DMS79 (cell line): Measurements from ENCODE around the gene RNF212B.
A peak's percentile ranks its signal among the peaks of the same experiment; 100 is the strongest.
"Not testable (repeated sequence)": the region's sequence is repeated elsewhere in the genome, so short reads cannot be mapped to it uniquely, and the experiment has no call there.

Source experiments
- DNase-seq: peaks from one replicate; lab custom pipeline; 2025; lab: John Stamatoyannopoulos, UW

The RNF212B gene

DNA sequence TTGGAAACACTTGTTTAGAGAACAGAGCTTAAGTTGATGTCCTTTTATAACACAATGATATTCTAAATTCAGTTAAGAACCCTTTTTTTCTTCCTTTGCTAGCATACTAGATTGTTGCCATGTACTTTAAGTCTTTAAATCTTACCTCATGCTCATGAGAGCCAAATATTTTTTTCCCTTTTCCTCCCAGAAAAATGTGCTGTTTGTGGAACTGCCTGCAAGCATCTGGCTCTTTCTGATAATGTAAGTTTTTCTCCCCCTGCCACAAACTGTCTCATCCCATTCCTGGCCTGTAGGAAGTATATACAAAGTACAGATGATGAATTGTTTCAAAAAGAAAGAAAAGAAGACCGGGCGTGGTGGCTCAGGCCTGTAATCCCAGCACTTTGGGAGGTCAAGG is 5.3 kb downstream of the RNF212B start:
- no peak for DNase-seq

- no peak for DNase-seq
Measured at GRCh38 chr14:23245282-23245681, 7.5 kb downstream of the RNF212B start.

GRCh38 chr14:23248601-23249000 is 10.9 kb downstream of the RNF212B start:
- no peak for DNase-seq

GRCh38 chr14:23249824-23250223 is 12.1 kb downstream of the RNF212B start:
- no peak for DNase-seq

- DNase-seq = no peak
Measured at GRCh38 chr14:23252006-23252405, 14.3 kb downstream of the RNF212B start.

DNA sequence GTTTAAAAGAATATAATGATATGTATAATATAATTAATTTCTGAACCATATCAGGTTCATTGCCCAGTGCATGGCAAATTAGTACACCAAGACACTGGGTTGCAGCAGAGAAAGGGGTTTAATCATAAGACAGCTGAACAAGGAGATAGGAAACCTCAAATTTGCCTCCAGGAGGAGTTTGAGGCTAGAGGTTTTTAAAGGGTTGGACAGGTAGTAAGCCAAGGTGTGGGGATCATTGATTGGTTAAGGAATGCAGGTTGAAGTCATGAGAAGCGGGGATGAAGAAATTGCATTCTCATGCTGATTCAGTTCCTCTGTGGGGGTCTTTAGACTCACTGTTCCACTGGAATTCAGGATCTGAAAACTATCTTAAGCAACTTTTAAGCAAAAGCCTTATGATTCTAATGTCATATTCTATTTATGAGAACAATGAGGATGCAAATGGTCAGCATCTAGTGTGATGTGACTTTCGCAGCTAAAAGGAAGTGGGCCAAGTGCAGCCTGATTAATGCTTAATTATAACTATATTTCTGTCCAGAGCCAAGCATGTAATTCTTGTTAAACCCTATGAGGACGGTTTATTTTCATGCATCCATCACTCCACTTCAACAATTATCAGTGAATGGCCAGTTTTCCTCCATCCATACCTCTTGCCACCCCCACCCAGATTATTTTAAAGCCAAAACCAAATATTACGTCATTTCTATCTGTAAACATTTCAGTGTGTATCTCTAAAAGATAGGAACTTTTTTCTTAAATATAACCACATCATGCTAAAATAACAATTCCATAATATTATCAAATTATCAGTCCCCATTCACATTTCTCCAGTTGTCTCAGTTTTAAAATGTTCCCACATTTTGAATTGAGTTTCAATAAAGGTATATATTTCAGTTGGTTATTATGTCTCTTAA is 14.9 kb downstream of the RNF212B start:
- DNase-seq = no peak

DNA sequence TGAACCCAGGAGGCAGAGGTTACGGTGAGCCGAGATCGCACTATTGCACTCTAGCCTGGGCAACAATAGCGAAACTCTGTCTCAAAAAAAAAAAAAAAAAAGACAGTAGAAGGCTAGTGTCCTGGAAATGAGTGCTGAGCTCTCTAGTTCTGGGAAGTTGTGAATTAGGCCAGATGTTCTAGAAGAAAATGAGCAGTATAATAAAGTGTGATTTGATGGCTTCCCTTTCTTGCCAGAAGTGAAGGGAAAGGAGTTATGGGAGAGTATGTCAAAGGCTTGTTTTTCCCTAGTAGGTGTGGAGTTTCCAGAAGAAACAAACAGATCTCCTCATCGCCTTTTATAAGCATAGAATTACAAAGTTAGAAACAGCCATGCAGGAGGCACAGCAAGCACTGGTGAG is 20.5 kb downstream of the RNF212B start:
- no peak for DNase-seq

- DNase-seq = no peak
Measured at GRCh38 chr14:23259426-23259825, 21.7 kb downstream of the RNF212B start.

DNA sequence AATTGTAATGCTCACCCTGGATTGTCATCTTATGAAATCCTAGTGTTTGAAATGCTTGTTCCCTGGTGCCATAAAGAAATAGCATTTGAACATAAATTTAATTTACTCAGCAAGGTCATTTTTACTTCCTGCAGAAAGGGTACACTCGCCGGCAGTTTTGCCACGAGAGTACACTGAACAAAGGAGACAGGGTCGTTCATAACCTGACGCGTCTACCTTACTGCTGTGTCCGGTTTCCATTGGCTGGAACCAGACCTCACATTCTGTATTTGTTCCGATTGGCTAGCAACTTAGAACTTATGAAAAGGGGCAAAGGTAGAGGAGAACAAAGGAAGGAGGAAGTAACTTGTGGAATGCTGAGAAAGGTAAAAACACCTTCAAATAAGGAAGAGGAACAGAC is 23.1 kb downstream of the RNF212B start:
- not testable (repeated sequence) for DNase-seq

GRCh38 chr14:23269193-23269592 is 31.5 kb downstream of the RNF212B start:
- DNase-seq = no peak

DNA sequence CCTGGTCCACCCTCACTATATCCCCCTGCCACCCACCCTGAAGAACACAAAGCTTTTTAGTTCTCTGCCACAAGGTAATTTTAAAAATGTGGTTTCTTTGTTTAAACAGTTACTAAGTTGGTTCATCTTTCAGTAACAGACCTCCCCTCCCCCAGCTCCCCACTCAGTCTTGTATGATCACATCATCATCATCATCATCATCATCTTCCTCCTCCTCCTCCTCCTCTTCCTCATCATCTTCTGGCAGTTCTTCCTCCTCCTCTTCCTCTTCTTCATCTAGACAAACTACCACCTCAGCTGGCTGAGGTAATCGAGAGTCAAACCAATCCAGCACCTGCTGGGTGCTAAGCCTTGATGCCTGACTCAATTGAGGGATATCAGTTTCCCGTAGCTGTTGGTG is 37.7 kb downstream of the RNF212B start:
- DNase-seq = no peak

GRCh38 chr14:23277189-23277588 is 39.5 kb downstream of the RNF212B start:
- DNase-seq = no peak

GRCh38 chr14:23277928-23278327 is 40.2 kb downstream of the RNF212B start:
- not testable (repeated sequence) for DNase-seq

GRCh38 chr14:23281247-23281646 is 43.5 kb downstream of the RNF212B start:
- DNase-seq = no peak

DNA sequence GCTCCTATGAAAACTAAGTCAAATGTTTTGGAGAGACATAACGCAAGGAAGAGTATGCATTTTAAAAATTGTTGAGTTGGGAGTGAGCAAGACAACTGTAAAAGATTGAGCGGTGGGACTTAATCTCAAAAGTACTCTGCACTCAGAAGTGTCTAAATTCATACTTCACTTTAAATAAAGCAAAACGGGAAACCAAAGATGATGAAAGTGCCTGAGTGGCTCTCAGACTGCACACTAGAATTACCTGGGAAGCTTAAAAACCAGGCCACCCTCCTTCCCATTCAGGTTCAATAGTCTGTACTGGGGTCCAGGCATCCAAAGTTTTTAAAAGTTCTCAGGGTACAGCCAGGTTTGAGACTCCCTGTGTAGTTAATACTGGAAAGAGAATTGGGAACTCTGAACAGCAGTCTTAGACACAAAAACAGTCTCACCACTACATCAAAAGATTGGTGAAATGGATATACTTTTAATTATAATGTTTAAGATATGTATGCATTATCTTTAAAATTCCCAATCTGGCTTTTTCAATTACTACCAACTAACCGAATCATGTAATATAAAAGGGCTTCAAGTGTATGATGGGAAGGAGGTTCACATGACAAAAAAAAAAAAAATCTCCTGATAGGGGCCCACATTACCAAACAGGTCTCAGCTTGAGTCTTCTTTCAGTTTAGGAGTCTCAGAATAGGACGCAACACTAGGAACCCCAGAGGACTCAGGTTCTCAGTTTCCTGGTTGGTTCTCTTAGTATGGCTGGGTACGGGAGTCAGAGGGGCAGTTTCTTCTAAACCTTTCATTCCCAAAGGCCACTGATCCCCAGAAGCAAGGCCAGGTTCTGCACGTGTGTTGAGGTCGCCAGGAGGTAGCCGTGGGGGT is 47.2 kb downstream of the RNF212B start:
- no peak for DNase-seq

DNA sequence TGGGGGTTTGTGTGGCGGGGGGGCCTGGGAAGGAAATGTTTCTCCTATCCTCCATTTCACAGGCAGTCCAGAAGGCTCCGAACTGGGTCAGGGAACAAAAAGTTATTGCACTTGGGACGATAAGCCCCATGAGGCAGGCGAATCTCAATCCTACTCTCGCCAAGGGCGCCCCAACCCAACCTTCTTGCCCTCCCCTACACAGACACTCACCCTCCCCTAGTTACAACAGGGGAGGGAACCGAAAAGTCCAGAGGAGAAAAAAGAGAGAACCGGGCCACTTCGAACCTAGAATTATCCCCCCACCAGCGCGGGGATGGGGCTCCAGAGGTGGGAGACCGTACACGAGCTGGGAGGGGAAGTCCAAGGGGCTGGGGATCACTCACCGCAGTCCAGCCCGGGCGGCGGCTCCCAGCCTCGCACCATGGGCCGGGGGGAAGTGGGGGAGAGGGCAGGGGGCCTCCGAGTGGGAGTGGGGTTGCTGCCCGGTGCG is 47.8 kb downstream of the RNF212B start:
- no peak for DNase-seq

DNA sequence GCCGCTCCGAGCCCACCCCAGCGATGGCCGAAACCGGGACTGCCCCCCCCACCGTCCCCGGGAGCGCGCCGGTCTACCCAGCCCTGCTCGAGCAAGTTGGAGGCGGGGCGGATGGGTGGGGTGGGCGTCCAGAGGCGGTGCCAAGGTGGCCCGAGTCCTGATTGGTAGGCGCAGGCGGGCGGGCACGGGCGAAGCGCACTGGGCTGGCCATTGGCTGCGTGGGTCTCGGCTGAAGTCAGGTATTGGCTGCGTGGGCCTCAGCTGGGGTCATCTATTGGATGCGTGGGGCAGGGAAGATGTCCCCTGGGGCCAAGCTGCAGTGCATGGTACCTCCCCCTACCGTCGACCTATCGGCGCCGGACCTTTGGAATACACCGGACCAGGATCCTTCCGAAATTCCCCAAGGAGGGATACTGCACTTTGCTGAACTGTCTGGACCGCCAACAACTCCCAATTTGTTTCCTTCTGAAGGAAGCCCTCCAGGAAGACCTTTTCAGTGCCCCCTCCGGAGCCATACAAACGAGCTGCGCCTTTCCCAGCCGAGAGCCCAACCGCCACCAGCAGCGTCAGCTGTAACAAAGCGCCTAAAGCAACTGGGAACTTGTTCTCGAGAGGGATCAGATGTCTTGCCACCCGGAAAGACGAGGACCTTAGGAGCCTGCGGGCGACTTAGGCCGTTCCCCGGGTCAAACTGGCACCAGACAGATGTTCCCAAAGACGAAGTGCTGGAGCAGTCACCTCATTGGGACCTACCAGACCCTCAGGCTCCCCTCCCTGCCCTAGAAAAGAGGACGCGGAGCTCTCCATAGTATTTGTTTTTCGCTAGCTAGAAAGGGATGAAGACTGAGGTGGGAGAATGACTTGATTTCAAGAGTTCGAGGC is 48.5 kb downstream of the RNF212B start, which contains the start of gene HOMEZ:
Gene HOMEZ, minus strand, starts transcription at position 113 of the 882 bp plus-strand sequence. CDS start 180 bp downstream, outside the sequence.
- DNase-seq = peak; percentile 99

DNA sequence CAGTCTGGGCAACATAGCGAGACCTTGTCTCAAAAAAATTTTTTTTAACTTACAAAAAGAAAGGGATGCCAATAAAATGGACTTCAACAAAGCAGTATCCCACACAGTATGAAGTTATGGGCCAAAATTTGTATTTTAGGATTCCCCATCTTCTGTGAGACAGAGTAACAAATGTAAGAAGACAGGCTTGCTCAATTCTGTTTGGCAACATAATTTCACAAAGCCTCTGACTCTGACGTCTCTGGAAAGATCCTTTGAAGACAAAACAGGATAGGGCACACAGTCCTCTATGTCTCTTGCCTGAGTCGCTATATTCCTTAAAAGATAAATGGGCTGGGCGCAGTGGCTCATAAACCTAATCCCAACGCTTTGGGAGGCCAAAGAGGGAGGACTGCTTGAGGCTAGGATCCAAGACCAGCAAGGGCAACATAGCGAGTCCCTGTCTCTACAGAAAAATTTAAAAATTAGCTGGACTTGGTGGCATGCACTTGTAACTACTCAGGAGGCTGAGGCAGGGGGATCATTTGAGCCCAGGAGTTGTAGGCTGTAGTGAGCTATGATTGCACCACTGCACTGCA is 49.3 kb downstream of the RNF212B start:
- no peak for DNase-seq

DNA sequence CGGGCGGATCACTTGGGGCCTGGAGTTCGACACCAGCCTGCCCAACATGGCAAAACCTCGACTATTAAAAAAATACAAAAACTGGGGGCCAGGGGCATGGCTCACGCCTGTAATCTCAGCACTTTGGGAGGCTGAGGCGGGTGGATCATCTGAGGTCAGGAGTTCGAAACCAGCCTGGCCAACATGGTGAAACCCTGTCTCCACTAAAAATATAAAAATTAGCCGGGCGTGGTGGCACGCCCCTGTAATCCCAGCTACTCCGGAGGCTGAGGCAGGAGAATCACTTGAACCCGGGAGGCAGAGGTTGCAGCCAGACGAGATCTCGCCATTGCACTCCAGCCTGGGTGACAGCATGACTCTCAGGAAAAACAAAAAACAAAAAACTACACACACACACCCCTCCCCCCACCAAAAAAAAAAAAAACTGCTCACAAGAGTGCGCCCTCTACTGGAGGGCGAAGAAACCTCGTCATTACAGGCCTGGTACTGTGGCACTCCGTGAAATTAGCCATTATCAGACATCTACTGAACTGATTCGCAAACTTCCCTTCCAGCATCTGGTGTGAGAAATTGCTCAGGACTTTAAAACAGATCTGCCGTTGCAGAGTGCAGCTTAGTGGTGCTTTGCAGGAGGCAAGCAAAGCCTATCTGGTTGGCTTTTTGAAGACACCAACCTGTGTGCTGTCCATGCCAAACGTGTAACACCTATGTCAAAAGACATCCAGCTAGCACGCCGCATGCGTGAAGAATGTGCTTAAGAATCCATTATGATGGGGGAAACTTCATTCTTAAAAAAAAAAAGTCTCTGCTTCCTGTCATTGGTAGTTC is 57.2 kb downstream of the RNF212B start:
- DNase-seq = no peak
